Measurements from ENCODE around the gene UBXN10.

UBXN10 gene

DNA sequence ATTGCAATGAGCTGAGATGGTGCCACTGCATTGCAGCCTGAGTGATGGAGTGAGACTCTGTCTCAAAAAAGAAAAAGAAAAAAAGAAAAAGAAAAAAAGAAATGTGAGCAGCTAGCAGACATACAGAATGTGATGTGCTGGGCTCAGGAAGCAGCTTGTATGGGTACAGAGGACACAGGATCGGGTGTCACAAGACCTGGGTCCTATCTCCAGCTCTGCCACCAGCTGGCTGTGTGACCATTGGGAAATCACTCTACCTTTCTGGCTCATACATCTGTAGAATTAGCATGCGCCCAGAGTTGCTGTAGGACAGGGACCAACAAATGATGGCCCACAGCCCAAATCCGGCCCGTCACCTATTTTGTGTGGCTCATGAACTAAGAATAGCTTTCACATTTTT lies 3.8 kb downstream of the UBXN10 start:
- no peak overlapping the region for H3K4me3 ChIP-seq (ENCODE audit: low read depth, low read length)
- TF ChIP-seq, protein P1, sequence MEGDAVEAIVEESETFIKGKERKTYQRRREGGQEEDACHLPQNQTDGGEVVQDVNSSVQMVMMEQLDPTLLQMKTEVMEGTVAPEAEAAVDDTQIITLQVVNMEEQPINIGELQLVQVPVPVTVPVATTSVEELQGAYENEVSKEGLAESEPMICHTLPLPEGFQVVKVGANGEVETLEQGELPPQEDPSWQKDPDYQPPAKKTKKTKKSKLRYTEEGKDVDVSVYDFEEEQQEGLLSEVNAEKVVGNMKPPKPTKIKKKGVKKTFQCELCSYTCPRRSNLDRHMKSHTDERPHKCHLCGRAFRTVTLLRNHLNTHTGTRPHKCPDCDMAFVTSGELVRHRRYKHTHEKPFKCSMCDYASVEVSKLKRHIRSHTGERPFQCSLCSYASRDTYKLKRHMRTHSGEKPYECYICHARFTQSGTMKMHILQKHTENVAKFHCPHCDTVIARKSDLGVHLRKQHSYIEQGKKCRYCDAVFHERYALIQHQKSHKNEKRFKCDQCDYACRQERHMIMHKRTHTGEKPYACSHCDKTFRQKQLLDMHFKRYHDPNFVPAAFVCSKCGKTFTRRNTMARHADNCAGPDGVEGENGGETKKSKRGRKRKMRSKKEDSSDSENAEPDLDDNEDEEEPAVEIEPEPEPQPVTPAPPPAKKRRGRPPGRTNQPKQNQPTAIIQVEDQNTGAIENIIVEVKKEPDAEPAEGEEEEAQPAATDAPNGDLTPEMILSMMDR (IDR thresholded peaks at IDR 0.05; ENCODE audit: low read depth, low read length) = no peak

DNA sequence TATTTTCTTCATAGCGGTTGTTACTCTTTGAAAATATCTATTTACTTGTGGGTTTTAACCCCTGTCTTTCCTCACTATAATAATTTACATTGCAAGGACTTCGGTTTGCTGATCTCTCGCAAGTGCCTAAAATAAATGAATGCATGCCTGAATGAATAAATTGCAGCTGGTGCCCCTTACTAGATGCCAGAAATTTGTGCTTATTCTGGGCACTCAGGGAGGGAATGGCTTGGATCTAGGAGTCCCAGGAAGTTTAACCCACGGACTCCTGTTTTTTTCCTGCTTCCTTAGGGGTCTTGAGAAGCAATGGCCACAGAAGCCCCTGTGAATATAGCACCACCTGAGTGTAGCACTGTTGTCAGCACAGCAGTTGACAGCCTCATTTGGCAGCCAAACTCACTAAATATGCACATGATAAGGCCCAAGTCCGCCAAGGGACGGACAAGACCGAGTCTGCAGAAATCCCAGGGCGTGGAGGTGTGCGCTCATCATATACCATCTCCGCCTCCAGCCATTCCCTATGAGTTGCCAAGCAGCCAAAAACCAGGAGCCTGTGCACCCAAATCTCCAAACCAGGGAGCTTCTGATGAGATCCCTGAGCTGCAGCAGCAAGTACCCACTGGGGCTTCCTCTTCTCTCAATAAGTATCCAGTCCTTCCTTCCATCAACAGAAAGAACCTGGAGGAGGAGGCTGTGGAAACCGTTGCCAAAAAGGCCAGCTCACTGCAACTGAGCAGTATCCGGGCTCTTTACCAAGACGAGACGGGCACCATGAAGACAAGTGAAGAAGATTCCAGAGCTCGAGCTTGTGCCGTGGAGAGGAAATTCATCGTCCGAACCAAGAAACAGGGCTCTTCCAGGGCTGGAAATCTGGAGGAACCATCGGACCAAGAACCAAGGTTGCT lies 4.6 kb downstream of the UBXN10 start:
- no peak overlapping the region for H3K4me3 ChIP-seq (ENCODE audit: low read depth, low read length)
- TF ChIP-seq, protein P1 (IDR thresholded peaks at IDR 0.05; ENCODE audit: low read depth, low read length) = no peak

DNA sequence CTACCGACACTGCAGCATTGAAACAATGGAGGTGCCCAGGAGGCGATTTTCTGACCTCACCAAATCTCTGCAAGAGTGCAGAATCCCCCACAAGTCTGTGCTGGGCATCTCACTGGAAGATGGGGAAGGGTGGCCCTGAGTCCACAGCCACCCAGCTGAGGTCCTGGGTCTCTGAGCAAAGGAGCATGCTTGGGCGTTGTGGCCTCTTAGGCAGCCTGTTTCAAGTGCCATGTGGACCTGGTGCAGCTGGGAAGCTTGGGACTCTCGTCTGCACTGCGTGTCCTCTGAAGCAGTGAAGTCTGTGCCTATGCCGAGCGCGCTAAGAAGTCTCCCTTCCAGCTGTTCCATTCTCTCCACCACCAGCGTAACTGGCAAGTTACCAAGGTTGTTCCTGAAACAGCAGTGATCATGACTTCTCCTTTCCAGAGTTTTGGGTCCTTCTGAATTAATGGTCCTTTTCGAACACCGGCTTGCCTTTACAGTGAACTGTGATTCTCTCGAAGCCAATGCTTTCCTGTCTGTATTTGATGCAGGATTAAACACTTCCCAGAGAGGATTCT lies 5.5 kb downstream of the UBXN10 start:
- H3K4me3 ChIP-seq (ENCODE audit: low read depth, low read length) = no peak overlapping the region
- TF ChIP-seq, protein P1 (IDR thresholded peaks at IDR 0.05; ENCODE audit: low read depth, low read length) = no peak

DNA sequence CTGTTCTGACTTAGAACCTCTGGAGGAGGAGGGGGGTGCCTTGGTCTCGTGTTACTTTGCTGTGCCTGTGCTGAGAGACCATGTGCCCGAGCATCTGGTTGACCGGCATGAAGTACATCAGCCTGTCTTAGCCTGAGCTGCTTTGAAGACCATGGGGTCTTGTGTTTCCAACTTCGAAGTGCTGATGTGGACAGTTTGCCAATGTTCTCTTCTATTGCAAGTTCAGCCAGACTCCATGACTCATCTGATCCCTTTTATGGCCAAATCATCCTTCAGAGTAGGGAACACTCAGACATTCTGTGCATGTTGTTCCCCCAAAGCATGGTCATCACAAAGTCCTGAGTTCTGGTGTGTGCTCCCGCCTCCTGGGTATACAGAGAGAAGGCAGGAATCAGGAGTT lies 6.5 kb downstream of the UBXN10 start:
- TF ChIP-seq, protein P1 (IDR thresholded peaks at IDR 0.05; ENCODE audit: low read depth, low read length) = no peak
- no peak overlapping the region for H3K4me3 ChIP-seq (ENCODE audit: low read depth, low read length)

DNA sequence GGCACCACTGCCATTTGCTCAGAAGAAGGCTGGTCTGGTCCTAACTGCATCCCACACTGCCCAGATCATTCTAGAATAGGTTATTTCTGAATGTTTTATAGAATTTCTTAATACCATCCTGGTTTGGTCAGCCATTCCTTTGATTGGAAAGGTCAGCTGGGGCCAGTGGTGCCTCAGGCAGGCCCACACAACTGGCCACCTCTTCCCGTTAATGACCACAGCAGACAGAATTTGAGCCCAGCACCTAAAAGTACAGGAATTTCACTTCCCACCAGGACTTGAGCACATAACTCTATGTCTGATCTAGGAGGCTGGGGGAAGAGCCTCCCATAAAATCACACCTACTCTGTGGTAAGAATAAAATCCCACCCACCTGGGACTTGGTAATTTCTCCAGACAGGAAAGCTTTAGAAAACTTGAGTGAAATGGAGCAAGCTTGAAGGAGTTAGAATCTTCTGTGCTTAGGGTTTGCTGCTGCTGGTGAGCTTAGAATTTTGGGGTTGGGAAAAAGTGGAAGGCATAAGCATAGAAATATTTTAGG lies 7.0 kb downstream of the UBXN10 start:
- TF ChIP-seq, protein P1 (IDR thresholded peaks at IDR 0.05; ENCODE audit: low read depth, low read length) = no peak
- H3K4me3 ChIP-seq (ENCODE audit: low read depth, low read length) = no peak overlapping the region

DNA sequence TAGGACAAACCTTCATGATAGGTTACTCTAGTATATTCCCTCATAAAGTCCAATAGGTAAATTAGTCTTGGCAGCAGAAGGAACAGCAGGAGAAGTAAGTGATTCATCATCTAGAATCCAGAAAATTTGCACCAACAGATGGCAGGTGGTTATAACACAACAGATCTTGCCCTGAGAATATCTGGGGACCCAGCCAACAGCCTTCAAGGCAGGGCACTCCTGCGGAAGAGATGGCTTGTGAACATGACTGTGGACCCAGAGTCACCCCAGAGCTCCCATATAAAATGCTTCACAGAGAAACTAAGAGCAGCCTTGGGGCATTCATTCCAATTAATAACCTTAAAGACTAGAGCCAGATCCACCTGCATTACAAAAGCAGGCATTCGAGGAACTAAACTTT lies 8.3 kb downstream of the UBXN10 start:
- TF ChIP-seq, protein P1 (IDR thresholded peaks at IDR 0.05; ENCODE audit: low read depth, low read length) = no peak
- no peak overlapping the region for H3K4me3 ChIP-seq (ENCODE audit: low read depth, low read length)
